Activated CD4-positive, alpha-beta T cell treated with anti-CD3 and anti-CD28 coated beads, Interleukin-2, amount 50 U/mL, for 24 hours (primary cell): ENCODE measurements around the gene HSF5.
A peak's percentile ranks its signal among the peaks of the same experiment; 100 is the strongest.

Experiments
- DNase-seq, 2 donors: peaks; one replicate each; pipeline ENCODE4 v3.0.0-alpha.2; 2020; ENCODE audit warnings: low read depth in 1 of 2, low spot score in 1 of 2

HSF5 gene, protein sequence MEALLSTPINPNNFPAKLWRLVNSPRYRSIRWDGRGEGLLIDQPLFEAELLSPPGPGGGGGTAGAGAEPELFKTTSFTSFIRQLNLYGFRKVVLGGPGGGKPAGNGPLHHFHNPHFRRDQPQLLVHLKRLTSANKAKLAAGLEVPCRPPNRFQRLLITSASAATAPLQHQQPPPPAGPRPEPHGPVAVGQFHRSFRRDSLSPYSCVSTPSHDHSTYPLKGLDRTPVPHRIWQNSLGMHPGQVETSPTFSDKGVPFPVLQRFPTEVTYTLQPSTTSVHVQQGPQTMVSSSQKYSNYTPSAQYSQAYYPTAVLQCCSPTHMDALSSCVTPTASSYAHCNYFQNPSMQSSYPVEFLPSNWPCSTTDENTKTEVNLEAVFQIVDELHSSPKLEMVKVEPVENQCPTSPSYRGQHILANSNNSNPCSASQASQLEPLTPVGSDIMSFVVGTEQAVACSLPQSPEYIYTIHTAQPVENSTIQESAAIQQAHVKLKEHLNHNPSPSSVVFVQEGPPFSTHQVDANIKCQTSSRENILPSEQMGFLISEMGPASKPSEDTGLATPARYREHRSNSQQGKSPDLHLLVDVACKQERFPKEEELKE

DNA sequence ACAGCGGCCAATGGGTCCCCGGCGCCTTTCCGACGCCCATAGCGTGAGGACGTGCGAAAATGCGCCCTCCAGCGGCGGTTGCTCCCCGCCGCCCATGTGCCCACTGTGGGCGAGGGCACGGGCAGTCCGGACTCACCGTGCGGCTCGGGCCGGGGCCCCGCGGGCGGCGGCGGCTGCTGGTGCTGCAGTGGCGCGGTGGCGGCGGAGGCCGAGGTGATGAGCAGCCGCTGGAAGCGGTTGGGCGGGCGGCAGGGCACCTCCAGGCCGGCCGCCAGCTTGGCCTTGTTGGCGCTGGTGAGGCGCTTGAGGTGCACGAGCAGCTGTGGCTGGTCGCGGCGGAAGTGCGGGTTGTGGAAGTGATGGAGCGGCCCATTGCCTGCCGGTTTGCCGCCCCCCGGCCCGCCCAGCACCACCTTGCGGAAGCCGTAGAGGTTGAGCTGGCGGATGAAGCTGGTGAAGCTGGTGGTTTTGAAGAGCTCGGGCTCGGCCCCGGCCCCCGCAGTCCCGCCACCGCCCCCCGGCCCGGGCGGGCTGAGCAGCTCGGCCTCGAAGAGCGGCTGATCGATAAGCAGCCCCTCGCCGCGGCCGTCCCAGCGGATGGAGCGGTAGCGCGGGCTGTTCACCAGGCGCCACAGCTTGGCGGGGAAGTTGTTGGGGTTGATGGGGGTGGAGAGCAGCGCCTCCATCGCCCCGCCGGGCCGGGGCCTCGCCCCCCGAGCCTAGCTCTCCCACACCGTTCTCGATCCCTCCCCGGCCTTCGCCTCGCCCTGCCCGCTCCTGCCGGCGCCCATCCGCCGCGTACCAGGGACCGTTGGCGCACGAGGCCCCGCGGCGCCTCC, at the start of gene HSF5:
TSS of gene HSF5 (minus strand) at position 820 of the 839 bp plus-strand sequence. CDS start at position 686, 134 bp downstream.
- peak; percentile 48 to 58 for DNase-seq

DNA sequence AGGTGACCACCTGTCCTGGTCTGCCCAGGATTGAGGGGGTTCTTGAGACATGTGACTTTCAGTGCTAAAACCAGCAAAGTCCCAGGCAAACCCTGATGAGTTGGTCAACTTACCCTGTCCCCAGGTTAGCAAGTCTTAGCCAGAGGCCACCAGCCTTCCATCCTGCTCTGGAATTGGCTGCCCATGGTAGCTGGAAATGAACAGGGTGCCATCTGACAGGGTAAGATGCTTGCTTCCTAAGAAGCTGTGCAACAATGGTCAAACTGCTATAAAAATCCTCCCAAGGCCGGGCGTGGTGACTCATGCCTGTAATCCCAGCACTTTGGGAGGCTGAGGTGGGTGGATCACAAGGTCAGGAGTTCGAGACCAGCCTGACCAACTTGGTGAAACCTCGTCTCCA, 49.1 kb upstream of the HSF5 start:
- no peak for DNase-seq

DNA sequence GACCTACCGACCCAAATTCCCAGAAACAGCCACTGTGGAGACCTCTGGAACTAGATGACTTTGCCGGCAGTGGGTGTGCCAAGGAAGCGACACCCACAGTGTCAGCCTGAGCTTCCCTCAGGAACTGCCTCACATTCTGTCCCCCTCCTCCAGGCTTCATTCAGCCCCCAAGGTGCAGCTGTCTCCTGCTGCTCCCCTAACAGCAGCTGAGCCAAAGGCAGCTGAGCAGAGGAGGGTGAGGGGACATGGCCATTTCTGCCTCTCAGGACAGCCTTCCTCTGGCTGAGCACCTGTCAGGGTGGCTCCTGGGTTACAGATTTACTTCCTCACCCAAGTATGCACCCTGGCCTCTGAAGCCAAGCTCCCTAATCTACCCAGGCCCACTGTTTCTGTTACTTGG, 48.3 kb upstream of the HSF5 start:
- no peak for DNase-seq

DNA sequence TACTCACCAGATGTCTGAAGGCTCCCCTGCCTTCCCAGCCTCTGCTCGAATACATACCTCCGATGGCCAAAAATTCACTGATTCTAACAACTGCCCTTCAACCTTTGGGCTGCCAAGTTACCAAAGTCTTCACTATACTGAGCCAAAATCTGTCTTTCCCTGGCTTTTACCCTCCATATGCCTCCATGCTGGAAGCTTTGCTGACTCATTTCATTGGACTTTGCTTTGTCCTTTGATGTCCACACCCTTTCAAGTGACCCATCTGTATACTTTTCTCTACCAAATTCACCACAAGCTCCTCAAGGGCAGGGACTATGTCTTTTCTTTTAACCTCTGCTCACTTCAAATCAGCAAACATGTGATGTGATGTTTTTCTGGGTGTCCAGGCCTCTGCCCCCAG, 47.2 kb upstream of the HSF5 start:
- no peak for DNase-seq

DNA sequence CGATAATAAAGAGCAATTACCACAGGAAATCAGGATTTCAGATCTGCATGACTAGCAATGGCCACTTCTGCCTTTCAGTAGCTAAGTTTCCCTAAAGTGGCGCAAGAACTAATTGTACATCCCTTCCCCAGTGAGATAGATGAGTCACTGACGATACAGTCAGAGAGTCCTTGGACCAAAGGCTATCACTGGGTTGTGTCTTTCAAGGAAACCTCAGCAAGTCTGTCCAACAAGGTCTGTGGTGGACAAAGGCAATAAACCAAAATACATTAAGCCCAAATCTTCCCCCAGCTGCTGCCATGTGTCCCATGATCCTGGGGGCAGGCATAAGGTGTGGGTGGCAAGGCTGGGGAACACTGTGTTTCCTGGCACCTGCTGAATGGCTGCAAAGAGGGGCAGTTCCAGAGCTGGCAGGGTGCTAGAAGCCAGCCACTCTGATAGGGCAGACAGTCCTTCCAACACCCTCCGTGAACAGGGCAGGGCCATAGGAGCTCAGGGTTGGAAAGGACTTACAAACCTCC, 46.8 kb upstream of the HSF5 start:
- DNase-seq = no peak

DNA sequence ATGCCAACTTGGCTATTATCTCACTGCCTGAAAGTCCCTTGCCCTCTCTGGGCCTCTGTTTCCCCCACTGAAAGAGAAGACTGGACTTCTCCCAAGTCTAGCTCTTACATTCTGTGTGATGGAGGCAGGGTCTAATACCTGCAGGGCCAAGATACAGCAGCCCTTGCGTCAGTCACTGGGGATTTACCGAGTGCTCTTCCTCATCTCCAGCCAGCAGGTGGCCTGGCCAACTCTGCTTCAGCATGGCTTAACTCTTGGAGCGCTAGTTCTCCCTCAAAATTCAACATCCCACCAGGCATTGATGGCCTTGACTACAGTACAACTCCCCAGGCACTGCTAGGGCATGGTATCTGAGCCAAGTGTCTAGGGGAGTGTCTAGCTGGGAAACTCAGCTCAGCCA, 46.1 kb upstream of the HSF5 start:
- no peak for DNase-seq

DNA sequence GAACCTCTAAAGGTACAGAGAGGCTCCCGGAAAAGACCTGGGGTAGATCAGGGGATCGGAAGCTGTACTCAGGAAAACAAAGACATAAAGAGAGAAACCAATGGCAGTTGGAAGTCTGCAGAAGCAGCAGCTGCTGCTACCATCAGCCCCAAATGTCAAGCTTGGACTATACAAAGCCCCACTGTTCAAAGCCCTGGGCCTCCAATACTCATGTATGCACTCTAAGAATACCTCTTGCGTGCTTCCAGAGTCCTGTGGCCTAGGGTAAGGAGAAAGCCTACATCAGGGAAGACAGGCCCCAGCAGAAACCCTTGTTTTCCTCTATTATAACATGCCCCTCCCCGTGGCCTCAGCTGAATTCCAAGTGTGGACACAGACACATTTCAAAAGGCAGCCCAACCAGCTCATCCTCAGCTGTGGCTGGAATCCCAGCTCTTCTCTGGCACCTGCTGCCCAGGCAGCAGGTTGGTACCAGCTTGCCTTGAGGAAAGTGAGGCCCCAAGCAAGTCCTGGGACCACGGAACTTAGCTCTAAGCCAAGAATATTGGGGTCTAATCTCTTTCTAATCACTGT, 45.5 kb upstream of the HSF5 start:
- no peak for DNase-seq

DNA sequence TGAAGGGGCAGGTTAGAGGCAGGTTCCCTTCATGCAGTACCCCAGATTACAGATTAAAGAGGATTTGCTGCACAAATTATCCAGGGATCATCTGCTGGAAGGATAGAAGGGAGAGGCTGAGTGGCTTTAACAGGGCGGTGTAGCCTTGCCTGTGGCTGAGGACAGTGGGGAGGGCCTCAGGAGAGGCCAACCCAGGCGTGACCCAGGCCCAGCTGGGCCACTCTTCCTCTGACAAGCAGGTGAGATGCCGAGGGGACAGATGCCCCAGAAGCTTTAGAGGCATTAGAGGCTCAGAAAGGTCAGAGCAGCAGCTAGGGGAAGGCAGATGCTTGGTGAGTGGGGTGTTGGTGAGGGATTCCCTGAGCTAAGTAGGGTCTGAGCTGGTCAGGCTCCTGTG, 44.3 kb upstream of the HSF5 start:
- no peak for DNase-seq

DNA sequence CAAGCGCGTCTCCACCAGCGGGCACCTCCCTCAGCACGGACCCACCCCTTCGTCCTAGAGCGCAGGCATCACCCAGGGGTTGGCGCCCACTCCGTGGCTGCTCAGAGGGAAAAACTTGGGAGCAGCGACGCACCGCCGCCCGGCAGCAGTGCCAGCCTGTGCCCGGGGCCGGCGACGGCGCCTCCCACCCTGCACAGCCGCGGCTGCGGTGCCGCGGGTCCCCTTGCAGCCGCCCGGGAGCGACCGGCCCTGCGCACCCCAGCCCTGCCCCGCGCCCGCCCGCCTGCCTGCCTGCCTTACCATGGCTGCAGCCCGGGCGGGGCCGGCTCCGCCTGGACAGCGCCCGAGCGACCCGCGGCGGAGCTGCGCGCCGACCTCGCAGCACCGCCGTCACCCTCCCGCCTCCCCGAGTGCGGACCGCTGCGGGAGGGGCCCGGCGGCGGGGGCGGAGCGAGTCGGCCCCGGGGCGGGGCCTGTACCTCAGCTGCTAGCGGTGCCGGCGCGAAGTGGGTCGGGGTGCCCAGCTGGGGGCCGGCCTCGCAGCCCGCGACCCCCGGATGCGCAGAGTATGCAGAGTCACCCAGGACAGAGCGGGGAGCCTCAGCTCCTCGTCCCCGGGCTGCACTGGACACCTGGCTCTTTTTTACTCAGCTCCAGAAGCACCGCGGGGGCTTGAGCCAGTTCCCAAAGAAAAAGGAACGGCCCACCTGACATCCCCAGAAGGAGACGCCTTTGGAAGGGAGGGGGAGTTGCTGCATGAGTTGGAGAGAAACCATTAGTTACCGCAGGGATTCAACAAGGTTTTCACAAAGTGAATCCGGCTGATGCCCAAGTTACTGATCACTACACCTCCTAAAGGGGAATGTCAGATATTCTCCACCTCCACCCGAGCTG, 43.7 kb upstream of the HSF5 start:
- DNase-seq = peak in 1 of 2 donors; percentile 35

DNA sequence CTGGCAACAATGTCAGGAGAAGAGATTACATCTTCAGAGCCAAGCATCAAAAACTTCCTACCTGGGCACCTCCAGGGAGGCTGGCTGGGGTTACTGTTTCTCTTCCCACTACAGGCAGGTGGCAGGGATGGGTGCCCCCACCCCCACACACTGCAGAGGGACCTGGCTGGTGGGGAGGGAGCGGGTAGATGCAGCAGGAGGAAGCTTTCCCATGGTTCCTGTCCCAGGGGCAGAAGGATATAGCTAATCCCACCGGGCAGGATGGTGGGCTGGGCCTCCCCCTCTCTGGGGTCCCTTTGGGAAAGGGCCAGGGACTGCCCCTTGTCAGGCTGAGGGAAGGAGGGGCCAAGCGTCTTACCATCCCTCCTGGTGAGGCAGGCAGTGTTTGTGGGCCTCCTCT, 42.9 kb upstream of the HSF5 start:
- DNase-seq = no peak

DNA sequence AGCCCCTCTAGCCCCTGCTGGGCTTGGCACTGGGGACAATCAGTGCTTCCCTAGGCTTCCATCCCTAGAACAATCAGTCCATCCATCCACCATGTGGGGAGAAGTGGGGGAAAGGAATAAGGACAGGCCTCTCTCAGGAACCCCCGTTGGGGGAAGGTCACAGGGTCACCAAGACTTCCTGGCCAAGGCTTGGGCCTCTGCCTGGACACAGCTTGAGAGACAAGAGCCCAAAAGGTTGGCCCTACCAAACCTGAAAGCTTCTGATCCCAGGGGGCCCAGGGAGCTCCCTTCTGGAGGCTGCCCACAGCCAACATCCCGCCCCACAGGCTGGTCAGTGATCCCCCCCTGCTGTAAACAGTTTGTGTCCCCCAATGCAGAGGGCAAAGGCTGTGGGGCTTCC, 42.4 kb upstream of the HSF5 start:
- DNase-seq = no peak

DNA sequence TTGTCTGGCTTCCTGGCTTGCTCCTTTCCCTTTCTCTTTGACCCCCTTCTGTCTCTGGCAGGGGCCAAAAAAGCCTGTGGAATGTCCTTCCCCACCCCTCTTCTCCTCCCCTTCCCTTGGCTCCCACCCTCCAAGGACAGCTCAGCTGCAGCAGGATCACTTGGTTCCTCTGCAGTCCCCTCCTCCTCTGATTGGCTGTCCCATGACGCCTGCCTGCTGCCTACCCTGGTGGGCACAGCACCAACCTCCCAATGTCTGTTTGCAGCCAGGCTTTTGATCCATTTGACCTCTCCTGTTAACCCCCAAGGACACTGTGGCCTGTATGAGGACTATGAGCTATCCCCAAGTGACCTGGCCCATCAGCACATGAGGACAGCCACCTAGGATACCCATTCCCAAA, 41.1 kb upstream of the HSF5 start:
- no peak for DNase-seq

DNA sequence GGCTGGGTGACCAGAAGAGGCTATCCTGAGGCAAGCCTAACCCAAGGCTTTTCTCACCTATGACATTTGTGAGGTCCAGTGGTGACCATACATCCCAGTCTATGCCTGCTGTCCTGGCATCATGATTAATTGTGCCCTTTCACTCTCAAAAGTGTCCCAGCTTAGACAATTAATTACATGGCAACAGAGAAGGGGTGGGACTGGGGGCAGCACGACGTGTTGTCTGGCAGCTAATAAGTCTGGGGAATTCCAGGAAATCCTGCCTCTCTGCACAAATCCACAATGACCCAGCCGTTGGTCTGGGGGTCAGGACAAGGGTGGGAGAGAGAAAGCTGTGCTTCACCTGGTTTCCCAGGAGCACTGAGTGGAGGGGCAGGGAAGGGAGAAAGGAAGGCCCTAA, 40.2 kb upstream of the HSF5 start:
- no peak for DNase-seq

DNA sequence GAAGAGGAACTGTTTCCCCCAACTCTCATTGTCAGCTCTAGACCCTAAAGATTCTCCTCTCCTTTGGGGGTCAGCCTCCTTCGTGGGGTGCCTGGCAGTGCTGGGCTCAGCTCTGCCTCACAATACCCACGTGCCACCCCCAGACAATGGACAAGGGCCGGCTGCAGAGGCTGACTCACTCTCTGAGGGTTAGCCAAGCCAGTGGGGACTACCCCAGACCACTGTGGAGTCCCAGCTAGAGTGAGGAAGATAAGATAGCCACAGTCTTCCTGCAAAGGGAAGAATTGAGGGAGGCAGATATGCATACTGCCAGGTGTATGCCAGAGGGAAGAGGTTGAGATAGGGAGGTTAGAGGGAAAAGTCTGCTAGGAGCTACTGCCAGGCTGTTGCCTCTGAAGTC, 39.7 kb upstream of the HSF5 start:
- no peak for DNase-seq

DNA sequence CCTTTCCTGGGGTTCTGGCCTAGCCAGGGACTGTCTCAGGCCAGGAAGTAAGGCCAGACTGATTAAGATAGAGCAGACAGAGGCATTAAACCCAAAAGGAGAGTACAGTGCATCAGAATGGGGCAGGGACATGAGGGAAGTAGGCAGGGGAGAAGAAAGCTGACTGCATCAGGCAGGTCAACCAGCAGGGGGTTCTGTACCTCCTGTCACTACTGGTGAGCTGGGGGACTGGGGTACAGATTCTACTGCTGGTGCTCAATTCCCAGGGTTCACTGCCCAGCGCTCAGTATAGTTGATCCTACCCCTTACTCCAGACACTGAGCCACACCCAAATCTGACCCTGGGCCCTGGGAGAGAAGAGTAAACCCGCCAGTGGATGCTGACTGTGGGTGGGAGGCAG, 39.1 kb upstream of the HSF5 start:
- DNase-seq = no peak

DNA sequence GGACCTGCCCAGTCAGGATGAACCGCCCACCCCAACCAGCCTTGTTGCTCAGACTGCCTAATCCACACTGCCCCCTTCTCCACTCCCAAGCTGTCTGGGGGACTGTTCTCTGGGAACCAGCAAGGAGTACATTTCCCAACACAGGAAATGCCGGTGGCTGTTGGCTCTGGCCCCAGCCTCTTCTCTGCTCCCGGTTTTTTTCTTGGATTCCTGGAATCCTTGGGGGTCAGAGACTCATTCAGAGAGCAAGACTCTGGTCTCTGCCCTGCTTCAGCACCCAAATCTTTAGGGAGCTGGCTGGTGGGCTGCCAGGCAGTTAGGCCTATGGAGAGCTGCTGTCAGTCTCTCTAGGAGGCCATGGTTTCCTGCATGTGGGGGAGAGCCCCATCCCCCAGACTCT, 37.0 kb upstream of the HSF5 start:
- no peak for DNase-seq

DNA sequence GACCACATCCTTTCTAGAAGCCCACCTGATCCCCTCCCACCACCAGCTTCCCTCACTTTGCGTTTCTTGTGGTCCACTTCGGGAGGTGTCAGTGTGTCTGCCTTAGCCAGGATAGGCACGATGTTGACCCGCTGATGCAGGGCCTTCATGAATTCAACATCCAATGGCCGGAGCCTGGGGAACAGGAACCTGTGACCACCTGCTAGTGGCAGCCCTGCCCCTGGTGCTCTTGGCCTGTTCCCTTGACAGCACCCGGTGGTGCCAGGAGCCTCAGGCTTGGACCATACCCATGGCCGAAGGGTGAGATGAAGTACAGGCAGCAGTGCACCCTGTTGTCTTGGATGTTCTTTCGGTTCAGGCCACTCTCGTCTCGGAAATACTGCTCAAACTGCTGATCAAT, 33.5 kb upstream of the HSF5 start:
- no peak for DNase-seq

DNA sequence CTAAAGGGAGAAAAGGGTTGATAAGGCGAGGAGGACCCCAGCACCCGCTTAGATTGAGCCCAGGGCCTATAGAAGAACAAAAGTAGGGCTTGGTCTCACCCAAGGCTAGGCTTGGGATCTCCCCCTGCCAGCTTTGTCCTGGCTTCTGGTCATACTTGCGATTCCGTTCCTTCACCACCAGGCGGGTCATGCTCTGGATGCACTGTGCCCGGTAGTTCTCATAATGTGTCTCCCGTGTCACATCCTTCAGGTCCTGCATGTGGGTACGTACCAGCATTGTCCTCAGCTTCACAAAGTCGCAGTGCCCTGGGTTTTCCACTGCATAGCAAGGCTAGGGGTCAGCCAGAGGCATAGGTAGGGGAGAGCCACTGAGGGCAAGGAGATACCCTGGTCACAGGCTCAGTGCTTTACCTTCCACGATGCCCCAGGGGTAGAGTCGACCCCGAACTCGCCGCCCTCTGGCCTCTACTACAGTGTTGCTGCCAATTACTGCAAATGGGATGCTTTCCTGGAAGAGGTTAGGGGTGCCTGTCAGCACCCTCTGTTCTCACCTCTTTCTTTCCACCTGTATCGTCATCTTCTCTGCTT, 32.7 kb upstream of the HSF5 start:
- DNase-seq = no peak

DNA sequence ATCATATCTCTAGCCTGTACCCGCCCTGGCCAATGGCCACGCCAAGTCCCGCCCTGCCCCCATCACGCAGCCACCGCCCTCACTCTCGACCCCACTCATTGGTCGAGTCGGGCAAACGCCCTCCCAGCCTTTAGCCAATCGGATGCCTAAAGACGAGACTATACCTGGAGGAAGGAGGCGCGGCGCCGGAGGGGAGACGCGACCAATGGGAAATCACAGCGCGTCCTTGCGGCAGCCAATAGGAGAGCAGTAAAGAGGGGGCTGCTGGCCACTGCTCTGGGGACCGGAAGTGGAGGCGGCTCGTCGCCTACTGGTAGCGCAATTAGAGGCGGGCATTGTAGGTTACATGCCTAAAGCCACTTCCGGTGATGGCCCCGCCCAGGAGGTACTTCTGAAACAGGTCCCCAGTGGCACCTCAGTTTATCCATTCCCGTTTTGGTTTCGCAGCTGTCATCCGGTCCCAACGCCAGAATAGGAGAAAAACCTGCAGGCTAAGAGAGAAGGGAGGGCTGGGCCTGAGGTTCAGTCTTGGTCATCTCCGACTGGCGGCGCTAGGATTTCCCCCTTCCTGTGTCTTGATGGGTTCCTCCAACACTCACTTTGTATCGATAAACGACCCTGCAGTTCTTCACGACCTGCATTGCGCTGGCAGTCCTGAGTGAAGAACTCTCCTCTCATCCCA, 29.9 kb upstream of the HSF5 start:
- peak; percentile 95 to 100 for DNase-seq
